ENCODE measurements around the gene BMX. TPM values are rescaled to one million over a fixed set of nuclear protein-coding genes. Genes with fewer than 3 reads are reported as not detected.
A peak's percentile ranks its signal among the peaks of the same experiment; 100 is the strongest.

Gene BMX
- total and polyA plus RNA-seq, 3 donors from 2014 or later = 0.12 to 1.2 (median 0.55) TPM

GRCh38 chrX:15465896-15466651, 34.5 kb upstream of the BMX start:
- intact Hi-C loops (cut with DNase I; ENCODE audit: low total_unique reads) = no loop called here
- no peaks in the 10 kb centered on the region for H3K4me1 ChIP-seq
- no peak overlapping the region for H3K4me3 ChIP-seq
- H3K36me3 ChIP-seq (ENCODE audit: low read depth, missing control alignments) = no peaks in the 10 kb centered on the region
- 90 to 91% methylated on average over 7 to 8 of the region's 9 CpGs for WGBS, 2 donors
- no peak for DNase-seq
- TF ChIP-seq CTCF (IDR thresholded peaks at IDR 0.05) (no peak), POLR2A (IDR thresholded peaks at IDR 0.05) (no peak)
- no peaks in the 10 kb centered on the region for H3K27me3 ChIP-seq
- no peak overlapping the region for H3K27ac ChIP-seq
- H3K9me3 ChIP-seq = no peaks in the 10 kb centered on the region

GRCh38 chrX:15468036-15468435, 32.6 kb upstream of the BMX start:
- WGBS, 2 donors = 21 to 58% methylated on average over 4 of the region's 4 CpGs
- TF ChIP-seq POLR2A (IDR thresholded peaks at IDR 0.05) (no peak), CTCF (IDR thresholded peaks at IDR 0.05) (peak; percentile 15 to 32 (median 18))
- Histone ChIP-seq H3K9me3 (no peaks in the 10 kb centered on the region), H3K27ac (no peak overlapping the region), H3K4me3 (no peak overlapping the region), H3K27me3 (no peaks in the 10 kb centered on the region), H3K4me1 (no peaks in the 10 kb centered on the region), H3K36me3 (ENCODE audit: low read depth, missing control alignments) (no peaks in the 10 kb centered on the region)
- no peak for DNase-seq
- intact Hi-C loops (cut with DNase I; ENCODE audit: low total_unique reads) = no loop called here

DNA sequence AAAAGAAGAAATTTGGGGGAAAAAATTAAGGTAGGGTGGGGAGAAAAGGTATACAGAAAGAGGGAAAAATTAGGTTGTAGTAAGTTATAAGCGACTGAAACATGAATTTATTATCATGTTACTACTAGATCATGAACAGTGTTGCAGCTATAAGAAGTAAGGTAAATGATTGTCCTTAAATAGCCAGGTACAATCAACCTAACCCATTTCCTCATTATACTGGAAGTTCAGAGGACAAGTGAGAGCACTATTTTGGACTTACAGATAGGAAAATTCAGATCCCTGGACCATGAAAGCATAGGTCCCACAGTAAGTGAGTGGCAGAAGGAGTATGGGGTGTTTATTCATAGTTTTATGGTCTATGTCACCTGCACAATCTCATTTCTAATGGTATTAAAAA, 31.0 kb upstream of the BMX start:
- no peak for DNase-seq
- no peaks in the 10 kb centered on the region for H3K27me3 ChIP-seq
- no peak overlapping the region for H3K4me3 ChIP-seq
- H3K9me3 ChIP-seq = no peaks in the 10 kb centered on the region
- intact Hi-C loops (cut with DNase I; ENCODE audit: low total_unique reads) = no loop called here
- H3K4me1 ChIP-seq = no peaks in the 10 kb centered on the region
- no peak for TF ChIP-seq CTCF (IDR thresholded peaks at IDR 0.05)
- TF ChIP-seq POLR2A (IDR thresholded peaks at IDR 0.05) = no peak
- 90 to 100% methylated on average over 1 of the region's 1 CpG for WGBS, 2 donors
- no peaks in the 10 kb centered on the region for H3K36me3 ChIP-seq (ENCODE audit: low read depth, missing control alignments)
- H3K27ac ChIP-seq = no peak overlapping the region

DNA sequence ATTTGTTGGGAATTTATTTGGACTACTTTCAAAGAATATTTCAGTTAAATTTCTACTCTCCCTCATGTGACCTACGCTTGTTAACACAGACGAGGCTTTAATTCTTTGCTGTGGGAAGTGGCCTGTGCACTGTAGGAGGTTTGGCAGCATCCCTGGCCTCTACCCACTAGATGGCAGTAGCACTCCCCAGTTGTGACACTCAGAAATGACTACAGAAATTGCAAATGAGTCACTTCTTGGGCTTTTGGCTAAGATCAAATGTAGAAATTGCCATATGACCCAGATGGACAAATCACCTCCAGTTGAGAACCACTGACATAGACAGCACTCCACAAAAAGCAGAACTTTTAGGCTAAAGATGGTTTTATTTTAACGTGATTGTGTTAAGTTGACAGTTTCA, 29.6 kb upstream of the BMX start:
- WGBS, 2 donors = 43 to 61% methylated on average over 3 of the region's 3 CpGs
- H3K9me3 ChIP-seq = no peaks in the 10 kb centered on the region
- peak; percentile 69 for DNase-seq
- H3K4me3 ChIP-seq = no peak overlapping the region
- no peaks in the 10 kb centered on the region for H3K4me1 ChIP-seq
- no peak overlapping the region for H3K27ac ChIP-seq
- H3K27me3 ChIP-seq = no peaks in the 10 kb centered on the region
- intact Hi-C loops (cut with DNase I; ENCODE audit: low total_unique reads) = no loop called here
- no peaks in the 10 kb centered on the region for H3K36me3 ChIP-seq (ENCODE audit: low read depth, missing control alignments)
- TF ChIP-seq POLR2A (IDR thresholded peaks at IDR 0.05) = no peak
- TF ChIP-seq CTCF (IDR thresholded peaks at IDR 0.05) = peak; percentile 28 to 53 (median 41)

DNA sequence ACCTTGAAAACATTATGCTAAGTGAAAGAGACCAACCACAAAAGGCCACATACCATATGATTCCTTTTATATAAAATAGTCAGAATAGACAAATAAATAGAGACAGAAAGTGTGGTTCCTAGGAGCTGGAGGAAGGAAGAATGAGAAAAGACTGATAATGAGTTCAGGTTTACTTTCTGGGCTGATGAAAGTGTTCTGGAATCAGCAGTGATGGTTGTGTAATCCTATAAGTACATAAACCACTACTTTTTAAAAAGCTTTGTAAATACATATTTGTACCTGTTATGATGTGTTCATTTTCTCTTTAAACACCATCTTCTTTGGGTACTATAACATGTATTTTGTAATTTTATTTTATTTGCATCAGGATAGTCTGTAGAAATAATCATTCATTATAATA, 28.1 kb upstream of the BMX start:
- Histone ChIP-seq H3K27ac (no peak overlapping the region), H3K36me3 (ENCODE audit: low read depth, missing control alignments) (no peaks in the 10 kb centered on the region), H3K4me3 (no peak overlapping the region), H3K9me3 (no peaks in the 10 kb centered on the region), H3K27me3 (no peaks in the 10 kb centered on the region), H3K4me1 (no peaks in the 10 kb centered on the region)
- no peak for DNase-seq
- intact Hi-C loops (cut with DNase I; ENCODE audit: low total_unique reads) = no loop called here
- no peak for TF ChIP-seq CTCF (IDR thresholded peaks at IDR 0.05)
- no peak for TF ChIP-seq POLR2A (IDR thresholded peaks at IDR 0.05)
